Activated CD4-positive, alpha-beta T cell treated with anti-CD3 and anti-CD28 coated beads for 1 hour (primary cell): ENCODE measurements around the gene PPP4R2.
"Not testable (repeated sequence)": the region's sequence is repeated elsewhere in the genome, so short reads cannot be mapped to it uniquely, and the experiment has no call there.

Experiments used
- DNase-seq: peaks from one replicate; pipeline ENCODE4 v3.0.0-alpha.2; 2020

PPP4R2 gene

GRCh38 chr3:73026760-73027113 lies 30.1 kb downstream of the PPP4R2 start:
- DNase-seq, result no peak

- DNase-seq, result no peak
Measured at GRCh38 chr3:73028803-73029202, 32.2 kb downstream of the PPP4R2 start.

- DNase-seq, result no peak
Measured at GRCh38 chr3:73029321-73029796, 32.7 kb downstream of the PPP4R2 start.

- no peak for DNase-seq
Measured at GRCh38 chr3:73030073-73030597, 33.5 kb downstream of the PPP4R2 start.

GRCh38 chr3:73031573-73032103 lies 35.0 kb downstream of the PPP4R2 start:
- no peak for DNase-seq

GRCh38 chr3:73036694-73037591 lies 40.3 kb downstream of the PPP4R2 start:
- DNase-seq, result no peak

GRCh38 chr3:73041537-73041936 lies 44.9 kb downstream of the PPP4R2 start:
- DNase-seq, result no peak

- DNase-seq, result no peak
Measured at GRCh38 chr3:73043414-73043813, 46.8 kb downstream of the PPP4R2 start.

- no peak for DNase-seq
Measured at GRCh38 chr3:73045391-73045790, 48.8 kb downstream of the PPP4R2 start.

GRCh38 chr3:73046195-73046594 lies 49.6 kb downstream of the PPP4R2 start:
- DNase-seq, result no peak

GRCh38 chr3:73049319-73049718 lies 52.7 kb downstream of the PPP4R2 start:
- no peak for DNase-seq

GRCh38 chr3:73052857-73053256 lies 56.2 kb downstream of the PPP4R2 start:
- no peak for DNase-seq

- no peak for DNase-seq
Measured at GRCh38 chr3:73055583-73055982, 59.0 kb downstream of the PPP4R2 start.

GRCh38 chr3:73056014-73056844 lies 59.6 kb downstream of the PPP4R2 start:
- no peak for DNase-seq

GRCh38 chr3:73056845-73057150 lies 60.2 kb downstream of the PPP4R2 start:
- no peak for DNase-seq

- no peak for DNase-seq
Measured at GRCh38 chr3:73060302-73060723, 63.7 kb downstream of the PPP4R2 start.

- no peak for DNase-seq
Measured at GRCh38 chr3:73061416-73061815, 64.8 kb downstream of the PPP4R2 start, which contains the start of gene EBLN2. TSS of gene EBLN2 (plus strand) at chr3:73061659. CDS start at chr3:73062082, 423 bp downstream.

GRCh38 chr3:73066243-73066642 lies 69.6 kb downstream of the PPP4R2 start:
- DNase-seq, result not testable (repeated sequence)

GRCh38 chr3:73068419-73068818 lies 71.8 kb downstream of the PPP4R2 start:
- no peak for DNase-seq

- DNase-seq, result no peak
Measured at GRCh38 chr3:73069187-73069586, 72.6 kb downstream of the PPP4R2 start.

- DNase-seq, result no peak
Measured at GRCh38 chr3:73069775-73070444, 73.3 kb downstream of the PPP4R2 start.

- DNase-seq, result no peak
Measured at GRCh38 chr3:73070675-73071575, 74.3 kb downstream of the PPP4R2 start.
